ENCODE results near the gene APPL2.

DNA sequence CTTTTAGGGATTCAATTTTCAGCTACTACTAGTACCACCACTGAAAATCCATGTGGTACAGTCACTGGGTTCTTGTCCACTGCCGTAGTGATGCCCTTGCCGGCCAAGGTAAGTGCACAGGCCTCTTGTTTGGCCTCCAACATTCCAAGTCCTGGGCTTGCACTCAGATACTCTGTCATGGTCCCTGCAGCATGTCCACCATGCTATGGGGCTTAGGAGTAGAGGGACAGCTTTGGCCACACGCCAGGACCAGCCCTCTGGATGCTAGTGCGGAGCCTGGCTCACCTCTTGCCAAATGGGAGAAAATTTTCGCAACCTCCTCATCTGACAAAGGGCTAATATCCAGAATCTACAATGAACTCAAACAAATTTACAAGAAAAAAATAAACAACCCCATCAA lies 38.6 kb upstream of the APPL2 start:
- TF ChIP-seq, protein P1, sequence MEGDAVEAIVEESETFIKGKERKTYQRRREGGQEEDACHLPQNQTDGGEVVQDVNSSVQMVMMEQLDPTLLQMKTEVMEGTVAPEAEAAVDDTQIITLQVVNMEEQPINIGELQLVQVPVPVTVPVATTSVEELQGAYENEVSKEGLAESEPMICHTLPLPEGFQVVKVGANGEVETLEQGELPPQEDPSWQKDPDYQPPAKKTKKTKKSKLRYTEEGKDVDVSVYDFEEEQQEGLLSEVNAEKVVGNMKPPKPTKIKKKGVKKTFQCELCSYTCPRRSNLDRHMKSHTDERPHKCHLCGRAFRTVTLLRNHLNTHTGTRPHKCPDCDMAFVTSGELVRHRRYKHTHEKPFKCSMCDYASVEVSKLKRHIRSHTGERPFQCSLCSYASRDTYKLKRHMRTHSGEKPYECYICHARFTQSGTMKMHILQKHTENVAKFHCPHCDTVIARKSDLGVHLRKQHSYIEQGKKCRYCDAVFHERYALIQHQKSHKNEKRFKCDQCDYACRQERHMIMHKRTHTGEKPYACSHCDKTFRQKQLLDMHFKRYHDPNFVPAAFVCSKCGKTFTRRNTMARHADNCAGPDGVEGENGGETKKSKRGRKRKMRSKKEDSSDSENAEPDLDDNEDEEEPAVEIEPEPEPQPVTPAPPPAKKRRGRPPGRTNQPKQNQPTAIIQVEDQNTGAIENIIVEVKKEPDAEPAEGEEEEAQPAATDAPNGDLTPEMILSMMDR (IDR thresholded peaks at IDR 0.05 in 4 of 5, conservative IDR thresholded peaks at IDR 0.05 in 1 of 5), result no peak
- TF ChIP-seq POLR2A (IDR thresholded peaks at IDR 0.05), result no peak
